ENCODE measurements around the gene SH3D21.

The SH3D21 gene

GRCh38 chr1:36341626-36342320 lies 35.6 kb downstream of the SH3D21 start:
- no peak for TF ChIP-seq CTCF (conservative IDR thresholded peaks at IDR 0.05; ENCODE audit: low read depth, low read length)
- no peak overlapping the region for H3K4me3 ChIP-seq (ENCODE audit: low read depth, low read length)

GRCh38 chr1:36342426-36343185 lies 36.4 kb downstream of the SH3D21 start:
- no peak overlapping the region for H3K4me3 ChIP-seq (ENCODE audit: low read depth, low read length)
- TF ChIP-seq CTCF (conservative IDR thresholded peaks at IDR 0.05; ENCODE audit: low read depth, low read length) = peak; percentile 77
- DNase-seq (ENCODE audit: low read depth) = peak; percentile 61

More at GRCh38 chr1:36341626-36342320, 35.6 kb downstream of the SH3D21 start:
- no peak for DNase-seq (ENCODE audit: low read depth)

- H3K4me3 ChIP-seq (ENCODE audit: low read depth, low read length) = no peak overlapping the region
- TF ChIP-seq CTCF (conservative IDR thresholded peaks at IDR 0.05; ENCODE audit: low read depth, low read length) = no peak
- DNase-seq (ENCODE audit: low read depth) = no peak
Observed at GRCh38 chr1:36343651-36344394, 37.7 kb downstream of the SH3D21 start.

- TF ChIP-seq CTCF (conservative IDR thresholded peaks at IDR 0.05; ENCODE audit: low read depth, low read length) = no peak
- no peak overlapping the region for H3K4me3 ChIP-seq (ENCODE audit: low read depth, low read length)
- DNase-seq (ENCODE audit: low read depth) = no peak
Observed at GRCh38 chr1:36344395-36344680, 38.2 kb downstream of the SH3D21 start.

GRCh38 chr1:36345353-36345752 lies 39.2 kb downstream of the SH3D21 start:
- TF ChIP-seq CTCF (conservative IDR thresholded peaks at IDR 0.05; ENCODE audit: low read depth, low read length) = no peak
- no peak for DNase-seq (ENCODE audit: low read depth)
- no peak overlapping the region for H3K4me3 ChIP-seq (ENCODE audit: low read depth, low read length)

- DNase-seq (ENCODE audit: low read depth) = no peak
- TF ChIP-seq CTCF (conservative IDR thresholded peaks at IDR 0.05; ENCODE audit: low read depth, low read length) = no peak
- H3K4me3 ChIP-seq (ENCODE audit: low read depth, low read length) = no peak overlapping the region
Observed at GRCh38 chr1:36346741-36347370, 40.7 kb downstream of the SH3D21 start.
